HepG2 (cell line): ENCODE measurements around the gene GHRH. TPM values are rescaled to one million over a fixed set of nuclear protein-coding genes. Genes with fewer than 3 reads are reported as not detected.

Experiments used
- AGO2 ChIP-seq: fragments of 200-400 bp; formaldehyde crosslinking; optimal IDR thresholded peaks from 2 replicates; pipeline ENCODE3; 2017; ENCODE audit warnings: mild to moderate bottlenecking, low read depth, low read length, moderate library complexity
- CCDC6 ChIP-seq: sonication (generic); formaldehyde crosslinking; IDR thresholded peaks from 2 replicates; pipeline ENCODE4 v1.8.1; 2022; ENCODE audit warnings: mild to moderate bottlenecking, missing genetic modification reagents, moderate library complexity
- CSRNP1 ChIP-seq: sonication (generic); formaldehyde crosslinking; IDR thresholded peaks from 2 replicates; pipeline ENCODE4 v1.8.1; 2023; ENCODE audit warnings: mild to moderate bottlenecking, missing genetic modification reagents
- MYC ChIP-seq: sonication (generic); formaldehyde crosslinking; IDR thresholded peaks from 2 replicates; pipeline ENCODE4 v1.9.0; 2021; ENCODE audit warnings: missing genetic modification reagents, borderline replicate concordance
- RFXAP ChIP-seq: sonication (generic); formaldehyde crosslinking; IDR thresholded peaks from 2 replicates; pipeline ENCODE4 v1.4.0; 2020; ENCODE audit warnings: missing genetic modification reagents, borderline replicate concordance
- SUZ12 ChIP-seq: fragments of 150-350 bp; IDR thresholded peaks from 2 replicates; pipeline ENCODE4 v1.6.1; 2014; ENCODE audit warnings: low read depth, low read length
- ZNF629 ChIP-seq: sonication (generic); formaldehyde crosslinking; conservative IDR thresholded peaks from 2 replicates; pipeline ENCODE4 v1.5.0; 2020; ENCODE audit warnings: missing genetic modification reagents
- polyA plus RNA-seq, 8 experiments: library from polyadenylated mRNA; depleted of rRNA in 3 of 8; stranded (reverse) in 7 of 8; unstranded in 1 of 8; fragments of >200 nt; fragmentation: Illumina TruSeq in 4 of 8; extraction: Trizol in 4 of 8; gene quantifications; 2 replicates each; pipeline versions ENCODE4 v1.2.1 to v1.2.3, GENCODE V29; 2011 to 2016; ENCODE audit warnings: low read depth in 4 of 8, missing spikeins in 1 of 8, mixed read lengths in 1 of 8; ENCODE audit not compliant: insufficient read depth in 1 of 8
- total RNA-seq, 5 experiments: library from RNA; depleted of rRNA; stranded (reverse); fragments of >200 nt; fragmentation: Illumina TruSeq; extraction: Trizol; gene quantifications; 2 replicates each; pipeline ENCODE4 v1.2.3, GENCODE V29; 2016; ENCODE audit warnings: low read depth in 1 of 5
- TF ChIP-seq, protein P1 (sequence below): sonication (generic); formaldehyde crosslinking; conservative IDR thresholded peaks from 2 replicates; pipeline ENCODE4 v1.8.0; 2022; ENCODE audit warnings: low read depth, missing genetic modification reagents
- TF ChIP-seq, protein P2 (sequence below): IDR thresholded peaks from 2 replicates; pipeline ENCODE4 v1.6.1; 2016
- TF ChIP-seq, protein P3 (sequence below): sonication (generic); formaldehyde crosslinking; conservative IDR thresholded peaks from 2 replicates; pipeline ENCODE4 v1.8.1; 2023; ENCODE audit warnings: missing genetic modification reagents
- TF ChIP-seq, protein P4 (sequence below): sonication (generic); formaldehyde crosslinking; IDR thresholded peaks from 2 replicates; pipeline ENCODE4 v1.9.0; 2021; ENCODE audit warnings: missing genetic modification reagents, mild to moderate bottlenecking, borderline replicate concordance
- TF ChIP-seq, protein P5 (sequence below): sonication (generic); formaldehyde crosslinking; IDR thresholded peaks from 2 replicates; pipeline ENCODE4 v1.4.0; 2020; ENCODE audit warnings: missing genetic modification reagents, borderline replicate concordance
- TF ChIP-seq, protein P6 (sequence below), 2 experiments: sonication (generic) in 1 of 2; formaldehyde crosslinking in 1 of 2; IDR thresholded peaks; 2 replicates each; pipeline versions ENCODE4 v1.4.0 to v1.6.1; 2016 to 2020; ENCODE audit warnings: borderline replicate concordance in 1 of 2, low read depth in 1 of 2, mild to moderate bottlenecking in 1 of 2, missing genetic modification reagents in 1 of 2

Gene GHRH
- total and polyA plus RNA-seq, 2 of the 13 experiments (the other 11 are each of a cell fraction or from before 2014, with no cell fraction given), result not detected

DNA sequence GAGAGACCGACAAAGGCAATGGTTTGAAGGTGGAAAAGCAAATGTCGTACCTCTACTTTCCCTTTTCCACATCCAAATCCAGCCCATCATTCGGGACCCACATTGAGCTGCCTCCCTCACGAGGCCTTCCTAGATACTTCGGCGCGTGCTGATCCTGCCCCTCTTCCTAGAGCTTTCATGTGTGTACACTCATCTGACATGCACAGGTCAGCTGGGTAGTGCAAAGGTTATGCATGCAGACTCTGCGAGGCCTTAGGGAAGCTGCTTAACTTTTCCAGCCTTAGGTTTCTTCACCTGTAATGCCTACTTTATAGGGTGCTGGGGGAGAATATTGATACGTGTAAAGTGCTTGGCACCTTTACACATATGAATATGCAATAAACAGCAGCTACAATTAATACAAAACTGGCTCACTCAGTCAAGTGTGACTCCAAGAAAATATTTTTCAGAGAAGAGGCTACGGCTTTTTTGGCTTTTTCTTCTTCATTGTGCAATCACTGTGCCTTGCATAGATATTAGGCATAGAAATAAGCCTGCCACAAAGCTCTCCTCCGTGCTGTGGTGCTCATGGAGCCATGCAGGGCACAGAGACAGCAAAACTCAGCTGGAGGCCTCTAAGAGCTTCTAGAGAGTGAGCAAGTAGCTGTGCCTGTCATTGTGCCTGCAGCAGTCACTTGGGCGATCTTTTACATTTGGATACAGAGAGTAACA lies 24.2 kb upstream of the GHRH start (continued):
- TF ChIP-seq, protein P1, sequence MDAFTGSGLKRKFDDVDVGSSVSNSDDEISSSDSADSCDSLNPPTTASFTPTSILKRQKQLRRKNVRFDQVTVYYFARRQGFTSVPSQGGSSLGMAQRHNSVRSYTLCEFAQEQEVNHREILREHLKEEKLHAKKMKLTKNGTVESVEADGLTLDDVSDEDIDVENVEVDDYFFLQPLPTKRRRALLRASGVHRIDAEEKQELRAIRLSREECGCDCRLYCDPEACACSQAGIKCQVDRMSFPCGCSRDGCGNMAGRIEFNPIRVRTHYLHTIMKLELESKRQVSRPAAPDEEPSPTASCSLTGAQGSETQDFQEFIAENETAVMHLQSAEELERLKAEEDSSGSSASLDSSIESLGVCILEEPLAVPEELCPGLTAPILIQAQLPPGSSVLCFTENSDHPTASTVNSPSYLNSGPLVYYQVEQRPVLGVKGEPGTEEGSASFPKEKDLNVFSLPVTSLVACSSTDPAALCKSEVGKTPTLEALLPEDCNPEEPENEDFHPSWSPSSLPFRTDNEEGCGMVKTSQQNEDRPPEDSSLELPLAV (CRISPR knock-in tag), result no peak
- TF ChIP-seq CCDC6 (peak; percentile 70), MYC (peak; percentile 88), RFXAP (CRISPR knock-in tag) (no peak), AGO2 (no peak), SUZ12 (no peak; the same call in 1 of the 2 replicates), ZNF629 (CRISPR knock-in tag) (no peak; the same call in 1 of the 2 replicates), CSRNP1 (CRISPR knock-in tag) (no peak)
- TF ChIP-seq, protein P2, sequence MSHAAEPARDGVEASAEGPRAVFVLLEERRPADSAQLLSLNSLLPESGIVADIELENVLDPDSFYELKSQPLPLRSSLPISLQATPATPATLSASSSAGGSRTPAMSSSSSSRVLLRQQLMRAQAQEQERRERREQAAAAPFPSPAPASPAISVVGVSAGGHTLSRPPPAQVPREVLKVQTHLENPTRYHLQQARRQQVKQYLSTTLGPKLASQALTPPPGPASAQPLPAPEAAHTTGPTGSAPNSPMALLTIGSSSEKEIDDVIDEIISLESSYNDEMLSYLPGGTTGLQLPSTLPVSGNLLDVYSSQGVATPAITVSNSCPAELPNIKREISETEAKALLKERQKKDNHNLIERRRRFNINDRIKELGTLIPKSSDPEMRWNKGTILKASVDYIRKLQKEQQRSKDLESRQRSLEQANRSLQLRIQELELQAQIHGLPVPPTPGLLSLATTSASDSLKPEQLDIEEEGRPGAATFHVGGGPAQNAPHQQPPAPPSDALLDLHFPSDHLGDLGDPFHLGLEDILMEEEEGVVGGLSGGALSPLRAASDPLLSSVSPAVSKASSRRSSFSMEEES (CRISPR knock-in tag), result peak; percentile 86
- TF ChIP-seq, protein P3, sequence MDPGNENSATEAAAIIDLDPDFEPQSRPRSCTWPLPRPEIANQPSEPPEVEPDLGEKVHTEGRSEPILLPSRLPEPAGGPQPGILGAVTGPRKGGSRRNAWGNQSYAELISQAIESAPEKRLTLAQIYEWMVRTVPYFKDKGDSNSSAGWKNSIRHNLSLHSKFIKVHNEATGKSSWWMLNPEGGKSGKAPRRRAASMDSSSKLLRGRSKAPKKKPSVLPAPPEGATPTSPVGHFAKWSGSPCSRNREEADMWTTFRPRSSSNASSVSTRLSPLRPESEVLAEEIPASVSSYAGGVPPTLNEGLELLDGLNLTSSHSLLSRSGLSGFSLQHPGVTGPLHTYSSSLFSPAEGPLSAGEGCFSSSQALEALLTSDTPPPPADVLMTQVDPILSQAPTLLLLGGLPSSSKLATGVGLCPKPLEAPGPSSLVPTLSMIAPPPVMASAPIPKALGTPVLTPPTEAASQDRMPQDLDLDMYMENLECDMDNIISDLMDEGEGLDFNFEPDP (CRISPR knock-in tag), result 0 out of 2 replicates have a peak, but pooled peaks have one; percentile 45
- TF ChIP-seq, protein P4, sequence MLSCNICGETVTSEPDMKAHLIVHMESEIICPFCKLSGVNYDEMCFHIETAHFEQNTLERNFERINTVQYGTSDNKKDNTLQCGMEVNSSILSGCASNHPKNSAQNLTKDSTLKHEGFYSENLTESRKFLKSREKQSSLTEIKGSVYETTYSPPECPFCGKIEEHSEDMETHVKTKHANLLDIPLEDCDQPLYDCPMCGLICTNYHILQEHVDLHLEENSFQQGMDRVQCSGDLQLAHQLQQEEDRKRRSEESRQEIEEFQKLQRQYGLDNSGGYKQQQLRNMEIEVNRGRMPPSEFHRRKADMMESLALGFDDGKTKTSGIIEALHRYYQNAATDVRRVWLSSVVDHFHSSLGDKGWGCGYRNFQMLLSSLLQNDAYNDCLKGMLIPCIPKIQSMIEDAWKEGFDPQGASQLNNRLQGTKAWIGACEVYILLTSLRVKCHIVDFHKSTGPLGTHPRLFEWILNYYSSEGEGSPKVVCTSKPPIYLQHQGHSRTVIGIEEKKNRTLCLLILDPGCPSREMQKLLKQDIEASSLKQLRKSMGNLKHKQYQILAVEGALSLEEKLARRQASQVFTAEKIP (CRISPR knock-in tag), result no peak
- TF ChIP-seq, protein P5, sequence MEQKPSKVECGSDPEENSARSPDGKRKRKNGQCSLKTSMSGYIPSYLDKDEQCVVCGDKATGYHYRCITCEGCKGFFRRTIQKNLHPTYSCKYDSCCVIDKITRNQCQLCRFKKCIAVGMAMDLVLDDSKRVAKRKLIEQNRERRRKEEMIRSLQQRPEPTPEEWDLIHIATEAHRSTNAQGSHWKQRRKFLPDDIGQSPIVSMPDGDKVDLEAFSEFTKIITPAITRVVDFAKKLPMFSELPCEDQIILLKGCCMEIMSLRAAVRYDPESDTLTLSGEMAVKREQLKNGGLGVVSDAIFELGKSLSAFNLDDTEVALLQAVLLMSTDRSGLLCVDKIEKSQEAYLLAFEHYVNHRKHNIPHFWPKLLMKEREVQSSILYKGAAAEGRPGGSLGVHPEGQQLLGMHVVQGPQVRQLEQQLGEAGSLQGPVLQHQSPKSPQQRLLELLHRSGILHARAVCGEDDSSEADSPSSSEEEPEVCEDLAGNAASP, result peak; percentile 64; the same call in 1 of the 2 replicates
- TF ChIP-seq, protein P6, sequence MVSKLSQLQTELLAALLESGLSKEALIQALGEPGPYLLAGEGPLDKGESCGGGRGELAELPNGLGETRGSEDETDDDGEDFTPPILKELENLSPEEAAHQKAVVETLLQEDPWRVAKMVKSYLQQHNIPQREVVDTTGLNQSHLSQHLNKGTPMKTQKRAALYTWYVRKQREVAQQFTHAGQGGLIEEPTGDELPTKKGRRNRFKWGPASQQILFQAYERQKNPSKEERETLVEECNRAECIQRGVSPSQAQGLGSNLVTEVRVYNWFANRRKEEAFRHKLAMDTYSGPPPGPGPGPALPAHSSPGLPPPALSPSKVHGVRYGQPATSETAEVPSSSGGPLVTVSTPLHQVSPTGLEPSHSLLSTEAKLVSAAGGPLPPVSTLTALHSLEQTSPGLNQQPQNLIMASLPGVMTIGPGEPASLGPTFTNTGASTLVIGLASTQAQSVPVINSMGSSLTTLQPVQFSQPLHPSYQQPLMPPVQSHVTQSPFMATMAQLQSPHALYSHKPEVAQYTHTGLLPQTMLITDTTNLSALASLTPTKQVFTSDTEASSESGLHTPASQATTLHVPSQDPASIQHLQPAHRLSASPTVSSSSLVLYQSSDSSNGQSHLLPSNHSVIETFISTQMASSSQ (IDR thresholded peaks at IDR 0.05; ENCODE audit: low read depth), result no peak
- TF ChIP-seq, protein P6 (CRISPR knock-in tag; IDR thresholded peaks at IDR 0.05; ENCODE audit: borderline replicate concordance), result no peak
